Tibial nerve (tissue), 4 donors: ENCODE data around the gene PCSK5.

ENCODE experiments used
- CTCF ChIP-seq, 5 experiments: fragments of 200-600 bp in 3 of 5; fragments of 450-650 bp in 2 of 5; sonication (generic) in 3 of 5; IDR thresholded peaks; one replicate each; pipeline ENCODE4 v1.5.1; 2016 to 2019; ENCODE audit warnings: antibody characterized with exemption in 5 of 5, mild to moderate bottlenecking in 3 of 5, moderate library complexity in 2 of 5
- EP300 ChIP-seq, 2 donors: sonication (generic); formaldehyde crosslinking; IDR thresholded peaks; one replicate each; pipeline ENCODE4 v1.6.1; 2017; ENCODE audit warnings: antibody characterized with exemption in 2 of 2, mild to moderate bottlenecking in 1 of 2
- POLR2A ChIP-seq, 2 donors: fragments of 450-650 bp; IDR thresholded peaks; one replicate each; pipeline ENCODE4 v1.6.1; 2017; ENCODE audit warnings: antibody characterized with exemption in 2 of 2, mild to moderate bottlenecking in 2 of 2, moderate library complexity in 2 of 2

- TF ChIP-seq CTCF (IDR thresholded peaks at IDR 0.05) = no peak
- peak in 1 of 2 donors; percentile 70 for TF ChIP-seq EP300 (IDR thresholded peaks at IDR 0.05)
- TF ChIP-seq POLR2A (IDR thresholded peaks at IDR 0.05) = no peak
Measured at GRCh38 chr9:75869236-75869635, 21.2 kb upstream of the PCSK5 start.
